IPS DF 4.7 (cell line): ENCODE measurements around the gene LYSMD3.

Experiments used
- DNase-seq: peaks from one replicate; pipeline ENCODE4 v3.0.0-alpha.2; 2013; ENCODE audit warnings: low spot score; ENCODE audit errors: extremely low read depth

Gene LYSMD3

DNA sequence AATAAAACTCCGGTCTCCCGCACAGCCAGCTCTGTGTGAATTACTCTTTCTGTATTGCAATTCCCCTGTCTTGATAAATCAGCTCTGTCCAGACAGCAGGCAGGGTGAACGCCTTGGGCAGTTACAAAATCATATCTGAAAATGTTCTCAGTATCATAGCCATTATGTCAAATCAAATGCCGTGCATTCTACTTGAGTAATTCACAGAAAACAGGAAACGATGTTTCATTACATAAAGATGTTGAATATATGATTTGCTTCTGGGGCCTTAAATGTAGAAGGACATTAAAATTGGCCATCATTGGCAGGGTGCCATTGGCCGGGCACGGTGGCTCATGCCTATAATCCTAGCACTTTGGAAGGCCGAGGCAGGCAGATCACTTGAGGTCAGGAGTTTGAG, 46.2 kb downstream of the LYSMD3 start:
- no peak for DNase-seq

DNA sequence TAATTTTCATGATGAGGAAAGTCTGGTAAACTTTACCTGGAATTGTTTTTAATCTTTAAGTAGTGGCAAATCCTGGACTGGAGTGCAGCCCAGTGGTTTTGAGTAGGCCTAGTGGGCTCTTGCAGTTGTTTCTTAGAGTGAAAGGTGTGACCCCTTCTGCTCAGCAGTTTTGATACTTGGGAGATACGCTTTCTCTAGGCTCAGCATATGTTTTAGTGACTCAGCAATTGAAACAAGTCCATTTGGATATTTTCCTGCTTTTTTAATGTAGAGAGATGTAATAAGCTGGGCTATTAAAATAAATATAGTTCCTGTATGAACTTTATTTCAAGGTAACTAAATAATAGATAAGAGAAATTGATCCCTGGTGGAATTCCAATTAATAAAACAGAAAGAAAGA, 48.7 kb downstream of the LYSMD3 start:
- no peak for DNase-seq

DNA sequence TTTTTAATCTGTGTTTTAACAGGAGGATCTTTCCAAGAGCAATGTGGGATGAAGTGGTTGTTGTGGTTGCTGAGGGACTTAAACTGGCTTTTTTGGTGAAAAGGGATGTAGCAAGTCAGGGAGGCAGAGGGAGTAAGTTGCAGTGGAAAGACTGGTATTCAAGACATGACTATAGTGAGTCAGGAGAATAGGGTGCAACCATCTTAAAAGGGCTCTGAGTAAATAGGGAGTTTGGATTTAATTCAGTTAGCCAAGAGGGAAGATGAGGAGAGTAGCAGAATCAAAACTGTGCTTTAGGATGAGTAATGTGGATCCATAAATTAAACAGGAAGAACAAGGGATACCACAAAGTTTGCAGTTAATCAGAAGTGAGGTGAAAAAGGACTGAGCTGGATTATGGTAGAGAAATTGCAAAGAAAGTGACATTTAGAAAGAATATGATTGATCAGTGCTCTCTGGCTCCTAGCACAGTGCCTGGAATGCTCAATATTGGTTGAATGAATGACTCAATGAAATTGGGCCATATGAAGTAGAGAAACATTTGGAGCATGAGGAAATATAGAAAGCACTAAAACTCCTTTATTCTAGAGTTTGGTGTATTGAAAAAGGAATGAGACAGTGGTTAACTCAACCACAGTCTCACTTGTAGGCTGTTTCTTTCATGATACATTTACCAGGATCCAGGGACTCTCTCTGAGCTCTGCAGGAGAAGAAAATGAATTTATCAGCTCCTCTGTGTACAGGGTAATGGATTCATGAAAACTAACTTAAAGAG, 49.6 kb downstream of the LYSMD3 start:
- DNase-seq = no peak

DNA sequence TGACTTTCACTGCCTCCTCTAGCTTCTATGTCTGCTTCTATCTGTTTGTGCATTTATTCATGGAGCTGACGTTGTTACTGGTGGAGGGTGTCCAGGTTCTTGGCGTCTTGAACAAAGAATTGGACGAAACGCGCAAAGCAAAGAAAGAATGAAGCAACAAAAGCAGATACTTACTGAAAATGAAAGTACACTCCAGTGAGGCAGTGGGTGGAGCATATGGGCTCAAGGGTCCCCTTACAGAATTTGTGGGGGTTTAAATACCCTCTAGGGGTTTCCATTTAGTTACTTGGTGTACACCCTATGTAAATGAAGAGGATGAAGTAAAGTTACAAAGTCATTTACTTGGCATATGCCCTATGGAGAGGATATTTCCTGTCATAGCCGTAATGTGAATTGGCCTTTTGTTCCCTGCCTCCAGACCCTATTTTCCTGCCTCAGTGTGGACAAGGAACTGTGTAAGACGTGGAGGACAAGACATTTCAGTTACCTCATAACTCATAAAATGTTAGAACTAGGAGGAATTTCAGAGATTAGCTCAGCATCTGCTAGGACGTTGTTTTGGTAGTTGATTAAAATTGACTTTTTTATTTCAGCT, 51.7 kb downstream of the LYSMD3 start:
- DNase-seq = no peak

DNA sequence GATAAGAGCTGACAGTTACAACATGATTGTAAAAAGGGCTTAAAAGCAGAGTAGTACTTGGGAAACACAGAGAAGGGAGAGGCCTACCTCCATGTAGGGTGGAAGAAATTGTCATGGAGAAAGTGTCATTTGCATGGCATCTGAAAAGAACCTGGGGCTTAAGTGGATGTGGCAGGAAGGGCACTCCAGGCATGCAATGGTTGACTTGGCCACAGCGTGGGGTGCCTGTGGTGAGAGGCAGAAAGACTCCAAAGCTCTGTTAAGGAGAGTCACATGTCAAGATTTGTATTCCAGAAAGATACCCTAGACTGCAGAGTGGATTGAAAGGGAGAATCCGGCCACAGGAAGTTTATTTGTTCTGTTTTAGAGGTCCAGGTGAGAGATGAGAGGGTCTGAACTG, 52.3 kb downstream of the LYSMD3 start:
- DNase-seq = peak; percentile 87

DNA sequence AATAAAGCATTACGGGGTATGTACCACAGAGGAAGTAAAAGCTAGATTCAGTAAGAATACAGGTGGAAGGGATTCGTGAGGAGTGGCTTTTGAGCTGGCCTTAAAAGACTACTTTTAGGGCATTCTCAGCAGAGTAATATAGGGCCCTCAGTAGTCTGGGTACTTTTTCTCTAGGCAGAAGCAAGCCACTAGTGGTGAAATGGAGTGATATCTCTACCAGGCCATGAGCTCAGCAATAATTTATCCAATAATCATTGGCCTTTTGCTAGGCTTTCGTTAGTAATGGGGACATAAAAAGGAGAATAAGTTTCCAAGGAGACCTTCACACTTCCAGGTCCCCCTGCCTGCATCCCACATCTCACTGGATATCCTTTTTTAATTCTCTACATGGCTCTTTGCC, 53.0 kb downstream of the LYSMD3 start:
- no peak for DNase-seq

DNA sequence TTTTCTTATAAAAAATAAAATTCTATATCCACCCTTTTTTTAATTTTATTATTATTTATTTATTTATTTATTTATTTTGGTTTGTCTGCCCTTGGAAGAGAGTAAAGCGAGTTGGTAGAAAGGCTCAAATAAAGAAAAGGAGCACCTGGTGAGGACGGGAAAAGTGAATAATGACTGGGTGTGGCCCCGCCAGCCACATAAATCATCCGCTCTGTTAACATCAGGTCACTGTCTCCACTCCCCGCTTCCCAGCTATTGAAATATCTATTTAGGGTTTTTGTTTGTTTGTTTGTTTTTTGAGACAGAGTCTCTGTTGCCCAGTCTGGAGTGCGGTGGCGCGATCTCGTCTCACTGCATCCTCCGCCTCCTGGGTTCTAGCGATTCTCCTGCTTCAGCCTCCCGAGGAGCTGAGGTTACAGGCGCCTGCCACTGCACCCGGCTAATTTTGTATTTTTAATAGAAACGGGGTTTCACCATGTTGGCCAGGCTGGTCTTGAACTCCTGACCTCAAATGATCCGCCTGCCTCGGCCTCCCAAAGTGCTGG, 53.9 kb downstream of the LYSMD3 start:
- no peak for DNase-seq

DNA sequence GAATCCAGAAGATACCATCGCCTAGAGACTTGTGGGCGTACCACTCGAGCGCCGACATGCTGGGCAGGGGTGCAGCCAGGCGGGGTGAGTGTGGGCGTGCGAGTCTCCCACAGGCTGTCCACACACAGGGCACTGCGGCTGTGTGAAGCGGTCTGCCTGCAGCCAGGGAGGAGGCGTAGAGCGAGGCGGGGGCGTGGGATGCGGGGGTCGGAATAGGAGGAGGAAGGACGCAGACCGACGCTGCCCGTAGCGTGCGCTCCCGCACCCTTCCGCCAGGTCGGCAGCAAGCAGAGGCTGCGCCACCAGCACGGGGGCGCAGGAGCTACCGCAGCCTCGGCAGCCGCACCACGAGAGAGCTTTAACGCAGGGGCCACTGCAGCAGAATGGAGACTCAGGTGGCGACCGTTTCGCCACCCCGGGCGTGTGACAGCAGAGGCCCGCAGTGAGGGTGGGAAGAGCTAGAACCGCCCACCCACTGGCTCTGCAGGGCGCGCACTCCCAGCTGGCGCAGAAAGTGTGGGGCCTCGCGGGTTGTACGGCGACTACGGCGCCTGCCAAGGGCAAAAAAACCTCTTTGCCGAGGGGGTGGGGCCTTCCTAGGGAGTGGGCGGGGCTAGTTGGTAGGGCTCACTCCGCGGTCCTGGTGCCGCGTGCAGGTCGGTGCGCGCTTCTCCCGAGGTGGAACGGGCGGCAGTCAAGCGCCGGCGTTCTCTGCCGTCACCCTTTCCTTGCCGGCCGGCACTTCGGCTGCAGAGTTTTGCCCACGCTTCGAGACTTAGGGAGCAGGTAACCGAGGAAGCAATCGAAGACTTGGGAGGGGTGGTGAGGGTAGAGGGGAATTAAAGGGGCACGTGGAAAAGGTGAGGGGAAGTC, 54.9 kb downstream of the LYSMD3 start, which contains the start of the genes MBLAC2 and POLR3G:
MBLAC2 (minus strand) TSS at position 537 of the 873 bp plus-strand sequence; CDS start at position 58, 479 bp downstream.
POLR3G (plus strand) TSS at position 630 of the 873 bp plus-strand sequence. CDS start 10,704 bp downstream, outside the sequence.
- DNase-seq = no peak

DNA sequence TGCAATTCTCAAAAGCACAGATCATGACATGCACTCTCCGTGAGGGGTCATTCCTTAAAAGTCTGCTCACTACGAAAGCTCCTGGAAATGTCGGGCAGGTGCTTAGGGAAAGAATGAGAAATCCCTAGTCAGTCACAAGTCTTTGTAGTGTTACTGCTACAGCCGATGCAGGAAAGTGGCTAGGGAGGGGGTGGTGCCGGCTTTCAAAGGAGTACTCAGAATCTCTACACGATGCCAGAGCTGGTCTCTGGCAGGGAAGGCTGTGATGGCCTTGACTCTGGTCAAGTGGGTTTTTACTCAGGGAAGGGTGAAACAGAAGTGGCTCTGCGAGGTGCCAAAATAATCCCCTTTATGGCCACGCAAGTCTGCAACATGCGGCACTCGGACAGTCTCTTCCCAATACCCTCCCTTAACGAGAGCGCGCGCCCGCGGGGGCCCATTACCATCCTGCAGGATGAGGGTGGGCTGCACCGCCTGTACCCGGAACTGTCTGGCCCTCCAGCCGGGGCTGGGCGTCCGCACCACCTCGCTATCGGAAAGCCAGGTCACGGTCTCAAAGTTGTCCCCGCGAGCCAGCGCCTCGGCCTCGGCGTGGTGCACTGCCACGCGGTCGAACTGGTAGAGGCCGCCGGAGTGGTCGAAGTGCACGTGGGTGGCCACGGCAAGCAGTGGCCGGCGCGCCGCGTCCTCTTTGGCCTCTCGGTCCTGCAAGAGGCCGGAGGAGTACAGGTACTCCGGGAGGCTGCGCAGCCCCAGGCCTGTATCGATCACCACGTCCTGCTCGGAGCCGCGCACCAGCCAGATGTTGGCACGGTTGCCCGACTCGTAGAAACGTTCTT, 55.8 kb downstream of the LYSMD3 start:
- DNase-seq = no peak

DNA sequence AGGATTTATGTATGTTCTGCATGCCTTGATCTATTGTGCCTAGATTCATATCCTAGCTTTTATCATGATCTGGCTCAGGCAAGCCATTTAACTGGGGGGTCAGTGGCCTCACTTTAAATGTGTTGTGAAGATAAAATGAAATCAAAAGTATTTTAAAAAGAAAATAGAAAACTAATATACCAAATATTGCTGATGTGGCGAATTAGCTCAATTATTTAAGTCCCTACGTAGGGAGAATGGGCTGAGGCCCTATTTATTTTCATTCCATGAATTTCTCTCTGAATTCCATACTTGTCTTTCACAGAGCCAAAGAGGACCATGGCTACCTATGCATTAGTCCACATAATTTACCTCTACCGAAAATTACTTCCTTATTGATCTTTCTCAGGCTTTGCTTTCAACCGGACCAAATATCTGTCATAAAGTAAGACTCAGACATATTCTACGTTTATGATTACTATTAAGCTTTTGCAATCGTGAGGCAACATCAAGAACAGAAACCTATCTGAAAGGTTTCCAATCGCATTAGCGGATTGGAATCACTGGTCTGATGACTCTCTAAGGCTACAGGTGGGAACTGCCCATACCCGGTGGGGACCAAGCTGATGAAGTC, 56.5 kb downstream of the LYSMD3 start:
- no peak for DNase-seq
